Cerebellar cortex (tissue), 1 donor: ENCODE data around the gene ARHGEF1.

Source experiments
- DNase-seq: peaks from one replicate; pipeline ENCODE4 v3.0.0-alpha.2; 2015; ENCODE audit warnings: low spot score

The ARHGEF1 gene

DNA sequence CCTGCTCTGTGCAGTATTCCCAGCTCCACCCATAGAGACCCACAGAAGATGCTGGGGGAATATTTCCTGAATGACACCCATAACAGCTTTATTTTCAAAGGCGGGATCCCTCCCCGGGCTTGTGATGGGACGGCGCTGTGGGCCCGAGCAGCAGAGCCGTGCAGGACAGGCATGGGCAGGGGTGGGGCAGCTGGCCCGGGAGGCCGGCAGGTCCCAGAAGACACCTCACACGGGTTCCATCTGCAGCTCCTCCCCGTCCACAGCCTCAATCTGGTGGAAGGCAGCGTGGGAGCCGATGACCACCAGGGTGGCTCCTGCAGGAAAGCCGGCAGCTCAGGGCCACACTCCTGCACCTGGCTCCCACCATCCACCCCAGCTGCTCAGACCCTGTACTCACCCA, 73.6 kb downstream of the ARHGEF1 start:
- DNase-seq: no peak
